ENCODE data around the gene SLC17A8.

The SLC17A8 gene

DNA sequence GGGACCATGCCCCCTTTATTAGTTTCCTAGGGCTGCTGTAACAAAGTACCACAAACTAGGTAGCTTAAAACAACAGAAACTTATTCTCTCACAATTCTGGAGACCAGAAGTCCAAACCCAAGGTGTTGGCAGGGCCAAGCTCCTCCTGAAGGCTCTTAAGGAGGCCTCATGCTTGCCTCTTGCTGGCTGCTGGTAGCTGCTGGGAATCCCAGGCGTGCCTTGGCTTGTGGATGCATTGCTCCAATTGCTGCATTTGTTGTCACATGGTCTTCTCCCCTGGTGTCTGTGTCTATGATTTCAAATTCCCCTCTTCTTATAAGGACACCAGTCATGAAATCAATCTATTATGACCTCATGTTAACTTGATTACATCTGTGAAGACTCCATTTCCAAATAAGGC, 11.2 kb downstream of the SLC17A8 start:
- no peak for DNase-seq (ENCODE audit: low read depth in 1 of 2, low spot score in 1 of 2)

DNA sequence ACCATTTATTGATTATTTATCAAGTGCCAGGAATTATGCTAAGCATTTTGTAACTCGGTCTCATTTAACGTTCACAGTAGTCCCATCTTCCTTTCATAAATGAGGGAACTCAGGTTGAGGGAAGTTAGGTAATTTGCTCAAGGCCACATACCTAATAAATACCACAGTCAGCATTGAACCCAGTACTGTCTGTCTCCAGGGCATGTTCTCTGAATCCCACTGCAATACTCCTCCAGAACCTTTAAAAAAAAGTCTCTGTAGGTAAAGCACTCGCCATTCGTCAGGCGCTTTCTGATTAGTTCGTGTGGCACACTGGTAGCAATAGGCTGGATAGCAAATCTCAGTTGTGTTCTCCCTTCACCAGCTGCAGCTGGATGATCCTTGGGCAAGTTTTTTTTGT, 14.3 kb downstream of the SLC17A8 start:
- no peak for DNase-seq (ENCODE audit: low read depth in 1 of 2, low spot score in 1 of 2)

DNA sequence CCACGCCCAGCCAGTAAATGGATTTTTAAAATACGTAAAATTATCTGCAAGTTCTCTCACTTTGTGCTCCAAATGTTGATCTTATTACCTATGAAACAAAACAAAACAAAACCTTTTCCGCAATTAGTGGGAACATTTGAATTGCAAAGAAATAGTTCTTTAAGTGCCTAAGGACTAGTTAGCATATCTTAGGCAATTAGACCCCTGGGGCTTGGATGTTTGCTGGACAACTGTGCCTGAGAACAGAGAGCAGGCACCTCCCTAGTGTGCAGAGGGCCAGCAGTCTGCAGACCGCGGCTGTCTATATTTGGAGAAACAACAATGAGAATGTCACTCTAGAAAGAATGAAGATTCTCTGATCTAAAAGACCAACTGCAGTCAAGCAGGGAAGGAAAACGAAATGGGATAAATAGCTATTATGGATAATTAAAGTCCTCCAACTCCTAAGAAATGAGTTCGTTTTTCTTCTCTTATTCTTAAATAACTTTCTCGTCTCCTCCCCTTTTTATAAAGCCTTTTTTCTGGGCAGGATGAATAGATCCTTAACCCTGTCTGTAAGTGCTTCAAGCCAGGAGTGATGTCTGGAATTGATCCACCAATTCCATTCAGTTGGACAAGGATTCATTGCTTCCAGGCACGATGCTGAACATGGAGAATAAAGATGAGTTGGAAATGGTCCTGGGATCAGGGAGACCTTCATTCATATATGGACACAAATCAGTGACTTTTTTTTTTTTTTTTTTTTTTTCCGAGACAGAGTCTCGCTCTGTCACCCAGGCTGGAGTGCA, 16.2 kb downstream of the SLC17A8 start:
- DNase-seq (ENCODE audit: low read depth in 1 of 2, low spot score in 1 of 2), result no peak

DNA sequence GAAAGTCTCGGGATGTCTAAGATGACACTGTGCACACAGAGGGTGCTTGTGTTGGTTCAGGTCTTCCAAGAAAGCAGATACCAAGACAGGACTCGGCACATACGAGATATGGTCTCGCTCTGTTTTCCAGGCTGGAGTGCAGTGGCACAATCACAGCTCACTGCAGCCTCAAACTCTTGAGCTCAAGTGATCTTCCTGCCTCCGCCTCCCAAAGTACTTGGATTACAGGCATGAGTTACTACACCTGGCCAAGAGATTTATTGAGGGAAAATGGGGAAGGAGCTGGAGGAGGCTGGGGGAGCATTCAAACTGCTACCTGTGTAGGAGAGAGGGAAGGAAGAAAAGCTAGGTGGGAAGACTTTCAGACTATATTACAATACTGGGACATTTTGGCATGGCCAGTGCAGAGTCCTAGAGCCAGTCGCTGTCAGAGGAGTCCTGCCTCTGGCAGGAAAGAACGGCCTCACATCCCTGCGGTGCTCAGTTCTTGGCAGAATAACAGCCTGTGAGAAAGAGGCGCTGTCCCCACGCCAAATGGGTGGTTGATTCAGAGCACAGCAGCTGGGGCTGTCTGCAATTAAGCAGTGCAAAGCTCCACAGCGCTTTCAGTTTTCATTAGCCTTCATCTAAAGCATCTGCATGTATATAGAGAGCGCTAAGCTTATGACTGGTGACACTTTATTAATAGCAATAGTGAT, 18.3 kb downstream of the SLC17A8 start:
- no peak for DNase-seq (ENCODE audit: low read depth in 1 of 2, low spot score in 1 of 2)

DNA sequence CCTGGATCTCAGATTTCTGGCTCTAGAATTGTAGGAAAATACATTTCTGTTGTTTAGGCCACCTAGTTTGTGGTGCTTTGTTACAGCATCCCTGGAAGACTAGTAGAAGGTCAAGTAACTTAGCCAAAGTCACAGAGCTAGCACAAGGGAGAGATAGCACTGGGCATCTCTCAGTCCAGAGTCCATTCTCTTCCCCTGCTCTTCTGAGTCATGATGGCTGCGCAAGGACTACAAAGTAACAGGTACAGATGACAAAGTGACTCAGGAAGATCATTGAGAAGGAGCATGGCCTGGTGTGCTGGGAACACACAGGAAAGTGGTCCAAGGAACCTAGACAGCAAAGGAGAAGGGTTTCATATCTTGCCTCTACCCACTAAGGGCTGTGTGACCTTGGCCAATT, 19.3 kb downstream of the SLC17A8 start:
- DNase-seq (ENCODE audit: low read depth in 1 of 2, low spot score in 1 of 2), result no peak

DNA sequence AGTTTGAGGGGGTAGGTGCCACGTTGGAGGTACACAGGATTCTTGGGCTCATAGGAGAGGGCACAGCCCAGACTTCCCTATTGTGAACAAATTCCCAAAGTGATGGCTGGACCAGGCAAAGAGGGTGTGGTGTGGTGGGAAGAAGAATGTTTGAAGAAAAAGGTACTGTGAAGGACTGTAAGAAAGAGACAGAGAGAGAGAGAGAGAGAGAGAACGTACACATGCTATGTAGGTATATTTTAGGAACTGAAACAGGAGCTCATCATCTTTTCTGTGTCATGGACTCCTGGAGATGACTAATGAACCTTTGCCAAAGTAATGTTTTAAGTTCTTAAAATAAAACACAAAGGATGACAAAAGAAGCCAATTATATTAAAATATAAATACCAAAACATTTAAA, 24.5 kb downstream of the SLC17A8 start:
- DNase-seq (ENCODE audit: low read depth in 1 of 2, low spot score in 1 of 2), result no peak

DNA sequence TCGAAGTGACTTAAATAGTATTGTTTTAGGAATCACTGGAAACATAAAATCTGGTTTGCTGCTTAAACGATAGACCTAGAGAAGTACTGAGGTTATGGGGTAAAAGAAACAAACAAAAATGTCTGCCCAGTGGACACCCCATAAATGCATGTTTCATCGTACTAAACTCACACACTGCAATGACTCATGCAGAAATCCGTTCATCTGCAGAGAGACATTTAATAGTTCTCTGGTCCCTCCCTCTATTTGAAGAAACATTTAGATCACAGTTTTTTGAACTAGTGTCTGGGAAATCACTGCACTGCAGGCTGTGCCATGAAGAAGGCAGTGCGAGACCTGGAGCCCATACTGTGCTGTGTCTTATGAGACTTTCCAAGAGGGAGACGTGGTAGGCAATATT, 25.5 kb downstream of the SLC17A8 start:
- no peak for DNase-seq (ENCODE audit: low read depth in 1 of 2, low spot score in 1 of 2)

- no peak for DNase-seq (ENCODE audit: low read depth in 1 of 2, low spot score in 1 of 2)
These were observed 27.0 kb downstream of the SLC17A8 start for GRCh38 chr12:100383586-100384558.

DNA sequence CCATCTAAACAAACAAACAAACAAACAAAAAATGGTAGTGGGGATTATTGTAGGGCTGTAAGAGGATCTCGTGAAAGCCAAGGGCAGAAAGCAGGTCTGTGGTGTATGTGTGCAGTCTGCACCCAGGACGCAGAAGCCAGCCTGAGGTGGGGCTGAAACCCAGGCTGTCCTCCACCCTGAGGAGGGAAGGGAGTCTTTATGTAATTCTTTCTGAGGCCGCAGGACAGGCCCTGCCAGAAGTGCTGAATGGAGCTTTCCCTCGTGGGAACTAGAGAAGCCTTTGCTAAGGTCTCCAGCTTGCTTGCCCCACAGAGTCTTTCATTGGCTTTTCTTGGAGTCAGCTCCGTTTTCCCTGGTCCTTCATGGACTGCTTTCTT, 27.7 kb downstream of the SLC17A8 start:
- no peak for DNase-seq (ENCODE audit: low read depth in 1 of 2, low spot score in 1 of 2)

DNA sequence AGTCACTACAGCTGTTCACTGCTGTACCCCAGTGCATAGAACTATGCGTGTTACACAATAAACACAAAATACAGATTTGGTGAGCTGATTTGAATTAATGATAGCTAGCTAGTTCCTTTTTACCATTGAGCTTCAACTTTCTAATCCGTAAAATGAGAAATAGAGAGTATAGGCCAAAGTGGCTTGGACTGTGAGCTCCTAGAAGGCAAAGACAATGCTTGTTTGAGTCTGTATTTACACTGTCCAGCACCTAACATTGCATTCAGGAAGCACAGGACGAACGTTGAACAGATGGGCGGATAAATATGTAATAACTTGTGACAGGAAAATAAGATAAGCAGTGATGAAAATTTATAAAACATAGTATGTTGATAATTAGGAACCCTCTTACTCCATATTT, 31.5 kb downstream of the SLC17A8 start:
- DNase-seq (ENCODE audit: low read depth in 1 of 2, low spot score in 1 of 2), result no peak

DNA sequence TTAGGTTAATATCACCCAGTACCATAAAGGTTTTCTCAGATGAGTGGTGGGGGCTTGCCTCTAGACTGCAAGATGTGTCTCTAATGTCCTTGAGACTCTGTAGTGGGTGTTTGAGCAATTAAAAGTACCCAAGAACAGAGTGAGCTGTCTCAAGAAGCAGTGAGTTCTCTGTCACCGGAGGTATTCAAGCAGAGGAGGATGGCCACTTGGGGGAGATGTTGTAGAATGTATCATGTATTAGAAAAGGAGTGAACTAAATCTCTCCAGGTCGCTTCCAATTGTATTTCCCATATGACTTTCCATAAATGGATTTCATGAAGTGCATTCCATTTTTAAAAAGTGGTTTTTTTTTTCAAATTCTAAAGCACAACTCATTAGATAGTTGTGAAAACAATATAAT, 35.0 kb downstream of the SLC17A8 start:
- DNase-seq (ENCODE audit: low read depth in 1 of 2, low spot score in 1 of 2), result no peak

DNA sequence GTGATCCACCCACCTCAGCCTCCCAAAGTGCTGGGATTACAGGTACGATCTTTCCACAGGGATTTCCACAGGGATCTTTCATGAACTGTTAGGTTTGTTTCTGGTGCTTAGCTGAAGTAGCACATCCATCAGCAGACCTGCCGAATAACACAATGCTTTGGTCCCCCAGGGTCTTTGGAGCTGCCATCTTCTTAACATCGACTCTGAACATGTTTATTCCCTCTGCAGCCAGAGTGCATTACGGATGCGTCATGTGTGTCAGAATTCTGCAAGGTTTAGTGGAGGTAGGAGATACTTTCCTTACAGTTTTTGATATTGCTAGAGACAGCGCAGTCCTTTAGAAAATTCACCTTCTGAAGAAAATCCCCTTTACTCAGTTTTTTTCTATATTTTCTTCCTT, 36.3 kb downstream of the SLC17A8 start:
- DNase-seq (ENCODE audit: low read depth in 1 of 2, low spot score in 1 of 2), result no peak

DNA sequence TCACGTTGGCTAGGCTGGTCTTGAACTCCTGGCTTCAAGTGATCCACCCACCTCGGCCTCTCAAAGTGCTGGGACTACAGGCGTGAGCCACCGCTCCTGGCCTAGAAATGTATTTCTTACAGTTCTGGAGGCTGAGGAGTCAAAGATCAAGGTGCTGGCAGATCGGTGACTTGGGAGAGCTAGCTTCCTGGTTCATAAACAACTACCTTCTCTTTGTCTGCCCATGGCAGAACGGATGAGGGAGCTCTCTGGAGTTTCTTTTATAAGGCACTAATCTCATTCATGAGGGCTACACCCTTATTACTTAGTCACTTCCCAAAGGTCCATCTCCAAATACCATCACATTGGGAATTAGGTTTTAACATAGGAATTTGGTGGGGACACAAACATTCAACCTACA, 38.9 kb downstream of the SLC17A8 start:
- no peak for DNase-seq (ENCODE audit: low read depth in 1 of 2, low spot score in 1 of 2)

DNA sequence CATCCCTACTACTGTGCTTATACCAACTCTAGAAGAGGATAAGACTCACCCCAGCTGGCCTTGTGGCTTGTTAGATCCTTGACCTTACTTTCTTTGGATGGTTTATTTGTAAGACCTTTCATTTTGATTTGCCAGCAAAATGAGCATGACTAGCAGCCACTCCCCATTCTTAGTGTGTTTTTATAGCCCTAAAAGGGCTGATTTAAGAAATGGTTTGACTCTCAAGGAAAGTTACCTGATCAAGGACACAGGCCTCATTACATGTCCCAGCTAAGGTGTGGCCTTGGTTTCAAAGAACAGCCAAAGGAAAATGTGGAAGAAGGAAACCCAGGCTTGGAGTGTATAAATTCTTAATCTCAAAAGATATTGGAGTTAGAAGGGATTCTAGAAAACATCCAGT, 41.4 kb downstream of the SLC17A8 start:
- no peak for DNase-seq (ENCODE audit: low read depth in 1 of 2, low spot score in 1 of 2)

- no peak for DNase-seq (ENCODE audit: low read depth in 1 of 2, low spot score in 1 of 2)
These were observed 42.2 kb downstream of the SLC17A8 start for GRCh38 chr12:100399095-100399494.

DNA sequence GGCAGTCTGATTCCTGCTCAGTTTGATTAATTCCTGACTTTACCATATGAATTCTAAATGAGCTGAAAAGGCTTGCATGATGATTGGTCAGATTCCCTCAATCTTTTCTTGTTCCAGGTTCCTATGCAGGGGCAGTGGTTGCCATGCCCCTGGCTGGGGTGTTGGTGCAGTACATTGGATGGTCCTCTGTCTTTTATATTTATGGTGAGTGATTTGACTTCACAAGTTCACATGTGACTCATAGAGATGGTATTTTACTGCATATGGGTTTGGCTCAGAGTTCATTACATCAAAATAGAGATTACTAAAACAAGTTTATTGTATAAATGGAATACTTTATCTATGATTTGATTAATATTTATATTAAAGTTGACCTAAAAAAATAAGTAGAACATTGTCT, 44.8 kb downstream of the SLC17A8 start:
- no peak for DNase-seq (ENCODE audit: low read depth in 1 of 2, low spot score in 1 of 2)

- no peak for DNase-seq (ENCODE audit: low read depth in 1 of 2, low spot score in 1 of 2)
These were observed 45.9 kb downstream of the SLC17A8 start for GRCh38 chr12:100402763-100403162.

GRCh38 chr12:100403446-100403845, 46.6 kb downstream of the SLC17A8 start:
- DNase-seq (ENCODE audit: low read depth in 1 of 2, low spot score in 1 of 2), result no peak

- DNase-seq (ENCODE audit: low read depth in 1 of 2, low spot score in 1 of 2), result peak in 1 of 2 donors; percentile 6
These were observed 48.0 kb downstream of the SLC17A8 start for GRCh38 chr12:100404769-100405407.

DNA sequence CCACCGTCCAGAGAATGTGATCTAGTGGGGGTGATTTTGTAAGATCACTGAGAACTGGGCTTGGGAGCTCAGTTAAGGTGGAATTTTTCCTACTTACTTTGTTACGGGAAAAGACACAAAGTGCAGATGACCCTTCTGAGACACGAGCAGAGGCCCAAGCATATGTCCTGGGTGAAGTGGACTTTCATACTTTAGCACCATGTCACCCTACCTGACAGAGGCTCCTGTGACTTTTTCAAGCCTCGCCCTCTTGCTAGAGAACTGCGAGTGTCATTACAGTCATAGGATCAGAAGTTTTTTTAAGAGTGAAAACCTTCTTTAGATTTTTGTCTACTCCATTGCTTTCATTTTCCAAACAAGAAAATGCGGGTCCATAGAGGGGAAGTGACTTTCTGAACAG, 56.1 kb downstream of the SLC17A8 start:
- DNase-seq (ENCODE audit: low read depth in 1 of 2, low spot score in 1 of 2), result no peak

DNA sequence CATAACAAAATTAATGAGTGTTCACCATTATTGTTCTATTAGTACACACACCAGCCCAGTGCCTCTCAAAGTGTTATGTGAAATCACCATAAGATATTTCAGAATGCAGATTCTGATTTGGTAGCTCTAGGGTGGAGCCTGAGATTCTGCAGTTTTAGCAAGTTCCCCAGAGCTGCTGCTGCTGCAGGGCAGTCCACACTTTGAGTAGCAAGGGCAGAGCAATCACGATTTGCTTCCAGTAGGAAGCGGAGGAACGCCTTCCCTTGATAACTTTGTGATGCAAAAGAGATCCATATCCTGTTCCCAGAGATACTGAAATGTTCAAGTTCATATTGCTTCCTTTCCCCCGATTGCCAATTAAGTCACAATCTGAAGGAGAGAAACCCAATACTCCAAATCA, 57.9 kb downstream of the SLC17A8 start:
- DNase-seq (ENCODE audit: low read depth in 1 of 2, low spot score in 1 of 2), result no peak

Measured in activated CD4-positive, alpha-beta T cell treated with anti-CD3 and anti-CD28 coated beads, Interleukin-2, amount 50 U/mL, for 24 hours (primary cell).